ENCODE results near the gene HOATZ. TPM values are rescaled to one million over a fixed set of nuclear protein-coding genes. Genes with fewer than 3 reads are reported as not detected.

Gene HOATZ
- polyA plus RNA-seq, 1 experiment, result not detected

DNA sequence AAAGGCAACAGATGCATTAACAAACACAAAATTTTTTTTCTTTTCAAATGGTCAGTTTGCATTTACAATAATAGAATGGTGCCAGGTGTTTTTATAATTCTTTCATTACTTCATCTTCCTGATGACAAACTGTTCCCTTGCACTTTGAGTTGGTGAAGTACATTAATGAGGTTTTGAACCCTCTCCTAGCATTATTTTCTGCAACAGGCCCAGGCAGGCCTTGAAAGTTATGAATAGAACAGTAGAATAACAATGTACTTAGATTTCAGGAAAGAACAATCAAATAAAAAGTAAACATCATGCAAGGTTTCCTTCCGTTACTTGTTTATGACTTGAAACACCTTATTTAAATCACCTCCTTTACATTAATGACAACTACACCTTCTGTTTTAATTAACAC, 12.0 kb upstream of the HOATZ start:
- ChIA-PET POLR2A (no interaction called here), CTCF (interaction anchor here (0.6 kb wide), 1 partner anchor 493 kb away, joined by 3 read pairs; no protein-coding TSS in a partner anchor)
- DNase-seq (ENCODE audit: low read depth), result no peak
- Histone ChIP-seq H3K27me3 (ENCODE audit: control insufficient read depth, insufficient read depth, low read length) (no peaks in the 10 kb centered on the region), H3K36me3 (ENCODE audit: control insufficient read depth, insufficient read depth, low read length) (no peaks in the 10 kb centered on the region), H3K4me3 (ENCODE audit: low read depth, low read length) (no peak overlapping the region)
- TF ChIP-seq, protein P1, sequence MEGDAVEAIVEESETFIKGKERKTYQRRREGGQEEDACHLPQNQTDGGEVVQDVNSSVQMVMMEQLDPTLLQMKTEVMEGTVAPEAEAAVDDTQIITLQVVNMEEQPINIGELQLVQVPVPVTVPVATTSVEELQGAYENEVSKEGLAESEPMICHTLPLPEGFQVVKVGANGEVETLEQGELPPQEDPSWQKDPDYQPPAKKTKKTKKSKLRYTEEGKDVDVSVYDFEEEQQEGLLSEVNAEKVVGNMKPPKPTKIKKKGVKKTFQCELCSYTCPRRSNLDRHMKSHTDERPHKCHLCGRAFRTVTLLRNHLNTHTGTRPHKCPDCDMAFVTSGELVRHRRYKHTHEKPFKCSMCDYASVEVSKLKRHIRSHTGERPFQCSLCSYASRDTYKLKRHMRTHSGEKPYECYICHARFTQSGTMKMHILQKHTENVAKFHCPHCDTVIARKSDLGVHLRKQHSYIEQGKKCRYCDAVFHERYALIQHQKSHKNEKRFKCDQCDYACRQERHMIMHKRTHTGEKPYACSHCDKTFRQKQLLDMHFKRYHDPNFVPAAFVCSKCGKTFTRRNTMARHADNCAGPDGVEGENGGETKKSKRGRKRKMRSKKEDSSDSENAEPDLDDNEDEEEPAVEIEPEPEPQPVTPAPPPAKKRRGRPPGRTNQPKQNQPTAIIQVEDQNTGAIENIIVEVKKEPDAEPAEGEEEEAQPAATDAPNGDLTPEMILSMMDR (IDR thresholded peaks at IDR 0.05; ENCODE audit: insufficient read depth, low read depth, low read length), result no peak

DNA sequence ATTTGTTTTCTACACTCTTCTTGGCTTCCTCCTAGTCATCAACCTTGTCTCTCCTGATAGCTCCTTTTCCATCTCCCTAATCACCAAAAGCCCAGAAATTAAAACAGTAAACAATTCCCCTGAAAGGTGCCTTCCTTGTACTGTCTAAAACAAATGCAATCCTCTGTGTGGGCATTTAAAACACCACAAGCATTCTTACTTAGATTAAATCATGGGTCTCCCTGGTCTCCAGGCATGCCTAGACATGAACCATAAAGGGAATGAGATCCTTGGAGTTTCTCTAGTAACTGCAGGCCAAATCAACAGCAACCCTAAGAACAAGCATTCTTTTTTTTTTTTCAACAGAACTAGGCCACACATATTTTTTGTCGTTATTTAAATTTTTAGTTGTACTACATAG, 4.3 kb upstream of the HOATZ start:
- DNase-seq (ENCODE audit: low read depth), result no peak
- ChIA-PET POLR2A (no interaction called here), CTCF (no interaction called here)
- no peaks in the 10 kb centered on the region for H3K36me3 ChIP-seq (ENCODE audit: control insufficient read depth, insufficient read depth, low read length)
- H3K4me3 ChIP-seq (ENCODE audit: low read depth, low read length), result no peak overlapping the region
- TF ChIP-seq, protein P1 (IDR thresholded peaks at IDR 0.05; ENCODE audit: insufficient read depth, low read depth, low read length), result no peak
- no peaks in the 10 kb centered on the region for H3K27me3 ChIP-seq (ENCODE audit: control insufficient read depth, insufficient read depth, low read length)

DNA sequence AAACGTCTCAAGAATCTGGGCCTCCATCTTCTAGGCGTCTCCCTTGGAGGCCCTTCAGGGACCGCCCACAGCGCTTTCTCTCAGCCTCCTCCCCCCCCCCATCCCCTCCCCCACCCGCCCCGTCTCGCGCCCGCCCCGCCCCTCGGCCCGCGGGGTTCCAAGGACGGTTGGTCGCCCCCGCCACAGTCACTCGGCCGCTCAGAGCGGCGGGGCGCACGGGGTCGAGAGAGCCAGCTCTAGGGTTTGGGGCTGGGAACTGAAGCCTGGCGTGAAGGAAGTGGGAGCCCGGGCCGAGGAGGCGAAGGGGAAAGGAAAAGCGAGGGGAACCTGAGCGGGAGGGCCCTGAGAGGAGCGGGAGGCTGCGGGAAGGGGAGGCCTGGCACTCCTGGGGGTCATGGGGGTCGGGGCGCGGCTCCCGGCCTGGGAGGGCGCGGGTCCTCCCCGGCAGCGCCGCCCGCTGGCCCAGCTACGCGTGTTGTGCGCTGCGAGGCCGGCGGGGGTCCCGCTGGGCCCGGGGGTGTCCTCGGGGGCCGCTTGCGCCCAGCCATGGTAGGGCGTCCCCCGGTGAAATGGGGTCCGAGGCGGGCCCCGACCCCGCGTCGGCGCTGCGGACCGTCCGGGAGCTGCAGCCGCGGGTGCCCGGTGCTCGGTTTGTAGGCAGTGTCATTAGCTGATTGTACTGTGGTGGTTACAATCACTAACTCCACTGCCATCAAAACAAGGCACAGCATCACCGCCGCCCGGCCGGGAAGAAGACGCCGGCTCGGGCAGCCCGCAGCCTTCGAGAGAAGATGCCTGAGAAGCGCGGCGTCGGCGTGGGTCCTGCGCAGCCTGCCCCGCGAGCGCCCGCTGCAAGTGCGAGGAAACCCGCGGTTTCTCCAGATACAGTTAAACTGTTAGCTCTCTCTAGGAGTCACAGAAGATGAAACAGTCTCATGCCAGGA, 2.0 kb upstream of the HOATZ start, which contains the start of gene BTG4:
Gene BTG4, minus strand, starts transcription at position 91 of the 944 bp plus-strand sequence. CDS start 13,610 bp downstream, outside the sequence.
- peak within 1 kb of the TSS; percentile 48 for H3K4me3 ChIP-seq (ENCODE audit: low read depth, low read length)
- CTCF ChIA-PET, result interaction anchor here (1.0 kb wide), 1 partner anchor 56 kb away, joined by 3 read pairs; no protein-coding TSS in a partner anchor

DNA sequence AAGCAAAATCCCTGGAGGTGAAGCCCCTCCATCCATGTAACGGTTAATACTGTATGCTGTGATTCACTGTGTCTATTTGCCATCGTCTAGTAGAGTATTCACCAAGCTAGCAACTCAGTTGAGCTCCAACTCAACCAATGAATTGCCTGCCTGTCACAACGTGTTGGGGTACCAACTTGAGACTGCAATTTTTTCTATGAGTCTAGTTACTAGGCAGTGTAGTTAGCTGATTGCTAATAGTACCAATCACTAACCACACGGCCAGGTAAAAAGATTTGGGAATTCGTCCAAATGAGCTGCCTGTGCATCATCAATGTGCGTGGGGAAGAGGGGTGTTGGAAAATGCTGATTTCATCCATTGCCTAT, 1.4 kb upstream of the HOATZ start:
- CTCF ChIA-PET, result interaction anchor here (1.0 kb wide), 2 partner anchors 56 to 68 kb away, joined by 3 read pairs; no protein-coding TSS in a partner anchor
- peak overlapping the region; percentile 48 for H3K4me3 ChIP-seq (ENCODE audit: low read depth, low read length)
- H3K36me3 ChIP-seq (ENCODE audit: control insufficient read depth, insufficient read depth, low read length), result no peaks in the 10 kb centered on the region
- no peaks in the 10 kb centered on the region for H3K27me3 ChIP-seq (ENCODE audit: control insufficient read depth, insufficient read depth, low read length)
- TF ChIP-seq, protein P1 (IDR thresholded peaks at IDR 0.05; ENCODE audit: insufficient read depth, low read depth, low read length), result no peak
- DNase-seq (ENCODE audit: low read depth), result no peak
- POLR2A ChIA-PET, result interaction anchor here (0.6 kb wide), 1 partner anchor 407 kb away, joined by 3 read pairs; no protein-coding TSS in a partner anchor

More for the DNA sequence above, 2.0 kb upstream of the HOATZ start, which contains the start of gene BTG4:
- DNase-seq (ENCODE audit: low read depth), result no peak
- no peaks in the 10 kb centered on the region for H3K27me3 ChIP-seq (ENCODE audit: control insufficient read depth, insufficient read depth, low read length)
- H3K36me3 ChIP-seq (ENCODE audit: control insufficient read depth, insufficient read depth, low read length), result no peaks in the 10 kb centered on the region
- POLR2A ChIA-PET, result interaction anchor here (0.6 kb wide), 1 partner anchor 406 kb away, joined by 3 read pairs; no protein-coding TSS in a partner anchor
- TF ChIP-seq, protein P1 (IDR thresholded peaks at IDR 0.05; ENCODE audit: insufficient read depth, low read depth, low read length), result no peak

DNA sequence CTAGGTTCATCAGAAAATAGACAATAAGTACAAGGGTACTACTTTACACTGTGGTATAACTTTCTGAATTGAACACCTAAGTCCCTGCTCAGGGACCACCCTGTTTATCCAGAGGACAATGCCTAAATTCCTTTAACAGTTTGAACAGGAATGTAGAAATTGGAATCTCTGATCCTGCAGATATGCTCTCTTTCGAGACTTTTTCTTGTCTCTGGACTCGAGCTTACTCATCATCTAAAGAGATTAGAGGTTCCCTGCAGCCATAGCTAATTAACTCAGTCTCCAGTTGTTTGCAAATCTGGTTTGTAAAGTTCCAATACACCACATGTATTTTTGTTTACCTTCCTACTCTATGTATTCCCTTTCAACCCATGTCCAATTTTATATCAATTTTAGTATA, 1.0 kb downstream of the HOATZ start:
- ChIA-PET CTCF (no interaction called here), POLR2A (no interaction called here)
- Histone ChIP-seq H3K27me3 (ENCODE audit: control insufficient read depth, insufficient read depth, low read length) (no peaks in the 10 kb centered on the region), H3K36me3 (ENCODE audit: control insufficient read depth, insufficient read depth, low read length) (no peaks in the 10 kb centered on the region), H3K4me3 (ENCODE audit: low read depth, low read length) (no peak overlapping the region)
- TF ChIP-seq, protein P1 (IDR thresholded peaks at IDR 0.05; ENCODE audit: insufficient read depth, low read depth, low read length), result no peak
- no peak for DNase-seq (ENCODE audit: low read depth)

All from BJ (cell line).